HCT116 (cell line): ENCODE measurements around the gene NPLOC4. TPM values are rescaled to one million over a fixed set of nuclear protein-coding genes. Genes with fewer than 3 reads are reported as not detected.

ENCODE experiments used
- ATAC-seq: fragments of 200-7000 bp; cut with Tn5 transposase; 2 replicates; pipeline ENCODE4 v1.9.1; 2020; ENCODE audit warnings: mild to moderate bottlenecking, moderate library complexity
- BruUV-seq: library from RNA; stranded (reverse); fragments of 400-500 nt; replicated peaks from 2 replicates; lab custom pipeline; 2021; lab: Mats Ljungman, UMichigan
- CTCF ChIA-PET: fragments of 300-600 bp; sonication (Branson Sonifier 250); formaldehyde crosslinking; loops from one replicate; lab custom pipeline; 2021; ENCODE audit warnings: antibody characterized with exemption; lab: Charles Lee
- POLR2A ChIA-PET: fragments of 300-600, 350-600 bp; sonication (Branson Sonifier 250); formaldehyde crosslinking; loops from one replicate; lab custom pipeline; 2021; ENCODE audit warnings: antibody characterized with exemption; lab: Charles Lee
- RAD21 ChIA-PET, 2 experiments: fragments of 300-600 bp; sonication (Branson Sonifier 250); formaldehyde crosslinking; loops; one replicate each; lab custom pipeline; 2023; ENCODE audit warnings: low total read pairs in 2 of 2; ENCODE audit not compliant: uncharacterized antibody in 2 of 2, unreplicated experiment in 2 of 2, low non-redundant PET in 1 of 2; lab: Charles Lee
- DNase-seq: peaks from one replicate; pipeline ENCODE4 v3.0.0-alpha.2; 2010; ENCODE audit warnings: low read depth, low spot score
- H2AFZ ChIP-seq: fragments of 200-600 bp; shearing (Covaris generic), sonication (generic); 2 replicates; pipeline ENCODE4 v1.6.1; 2017; ENCODE audit warnings: low read depth, mixed run types, mixed read lengths, antibody characterized with exemption, low read length; ENCODE audit not compliant: poor library complexity, severe bottlenecking
- H3K27ac ChIP-seq: 2 replicates; pipeline ENCODE4 v1.5.1; 2012; ENCODE audit warnings: low read depth, low read length
- H3K27me3 ChIP-seq: fragments of 200-600 bp; sonication (generic); 2 replicates; pipeline ENCODE4 v1.6.1; 2016; ENCODE audit warnings: mixed run types, low read length, mixed read lengths; ENCODE audit not compliant: insufficient read depth
- H3K36me3 ChIP-seq, 2 experiments: fragments of 200-500 bp in 1 of 2; fragments of 200-600 bp in 1 of 2; sonication (Bioruptor generic) in 1 of 2; sonication (generic) in 1 of 2; 2 replicates each; pipeline versions ENCODE4 v1.5.1 to v1.6.1; 2014 to 2016; ENCODE audit warnings: low read length in 2 of 2, inconsistent platforms in 1 of 2, mixed read lengths in 1 of 2, mixed run types in 1 of 2; ENCODE audit not compliant: insufficient read depth in 2 of 2, control insufficient read depth in 1 of 2
- H3K4me1 ChIP-seq, 2 experiments: fragments of 200-600 bp in 1 of 2; sonication (generic) in 1 of 2; 2 replicates each; pipeline versions ENCODE4 v1.5.1 to v1.6.1; 2012 to 2017; ENCODE audit warnings: low read length in 2 of 2, inconsistent platforms in 1 of 2, mild to moderate bottlenecking in 1 of 2, mixed read lengths in 1 of 2, mixed run types in 1 of 2, moderate library complexity in 1 of 2; ENCODE audit not compliant: insufficient read depth in 2 of 2, control insufficient read depth in 1 of 2
- H3K4me2 ChIP-seq: fragments of 200-600 bp; sonication (generic); 2 replicates; pipeline ENCODE4 v1.6.1; 2017; ENCODE audit warnings: mixed run types, low read length, mixed read lengths
- H3K4me3 ChIP-seq, 2 experiments: fragments of 200-600 bp in 1 of 2; sonication (generic) in 1 of 2; replicated peaks in 1 of 2; 2 replicates each; pipeline ENCODE4 v1.5.1; 2011 to 2016; ENCODE audit warnings: low read length in 2 of 2, control low read depth in 1 of 2, low read depth in 1 of 2, mild to moderate bottlenecking in 1 of 2, mixed read lengths in 1 of 2, mixed run types in 1 of 2
- H3K79me2 ChIP-seq: fragments of 200-600 bp; sonication (generic); 2 replicates; pipeline ENCODE4 v1.6.1; 2017; ENCODE audit warnings: mild to moderate bottlenecking, mixed run types, low read length, moderate library complexity, mixed read lengths; ENCODE audit not compliant: insufficient read depth
- H3K9ac ChIP-seq: fragments of 200-600 bp; sonication (generic); 2 replicates; pipeline ENCODE4 v1.6.1; 2016; ENCODE audit warnings: low read length, mixed read lengths
- H3K9me2 ChIP-seq: fragments of 200-600 bp; sonication (generic), shearing (Covaris generic); 2 replicates; pipeline ENCODE4 v1.6.1; 2017; ENCODE audit warnings: mixed run types, mild to moderate bottlenecking, moderate library complexity; ENCODE audit not compliant: insufficient read depth
- H3K9me3 ChIP-seq, 2 experiments: fragments of 200-500 bp in 1 of 2; fragments of 200-600 bp in 1 of 2; sonication (Bioruptor generic) in 1 of 2; sonication (generic) in 1 of 2; 2 replicates each; pipeline ENCODE4 v1.6.1; 2014 to 2017; ENCODE audit warnings: low read length in 2 of 2, mixed read lengths in 2 of 2, inconsistent platforms in 1 of 2, low read depth in 1 of 2, mild to moderate bottlenecking in 1 of 2, mixed run types in 1 of 2, moderate library complexity in 1 of 2; ENCODE audit not compliant: control insufficient read depth in 1 of 2, insufficient read depth in 1 of 2
- H4K20me1 ChIP-seq: fragments of 200-600 bp; sonication (generic), shearing (Covaris generic); 2 replicates; pipeline ENCODE4 v1.6.1; 2017; ENCODE audit warnings: mixed run types, mild to moderate bottlenecking, moderate library complexity; ENCODE audit not compliant: insufficient read depth
- EZH2phosphoT487 ChIP-seq: fragments of 200-600 bp; IDR thresholded peaks from 2 replicates; pipeline ENCODE4 v1.6.1; 2018; ENCODE audit warnings: antibody characterized with exemption, borderline replicate concordance
- POLR2A ChIP-seq: IDR thresholded peaks from 2 replicates; pipeline ENCODE4 v1.7.0; 2011; ENCODE audit warnings: borderline replicate concordance; ENCODE audit not compliant: insufficient read depth, insufficient read length; ENCODE audit errors: extremely low read depth
- SP1 ChIP-seq: IDR thresholded peaks from 2 replicates; pipeline ENCODE4 v1.6.1; 2012; ENCODE audit warnings: low read depth
- SRF ChIP-seq: IDR thresholded peaks from 2 replicates; pipeline ENCODE4 v1.6.1; 2012; ENCODE audit warnings: low read depth
- ZNF274 ChIP-seq: fragments of 200-500 bp; sonication (Bioruptor generic); IDR thresholded peaks from 2 replicates; pipeline ENCODE4 v1.6.1; 2014; ENCODE audit warnings: mild to moderate bottlenecking, low read depth, low read length, inconsistent platforms
- intact Hi-C: fragments of 100-400 bp; cut with micrococcal nuclease; formaldehyde crosslinking; loops from 2 replicates; pipeline ENCODE4 v1.10.0; 2022
- total RNA-seq: library from RNA; stranded (reverse); gene quantifications from one replicate; pipeline ENCODE4 v1.2.1, GENCODE V29; 2021; ENCODE audit not compliant: unreplicated experiment
- TF ChIP-seq, protein P1 (sequence below), 3 experiments: fragments of 200-600 bp in 1 of 3; sonication (generic) in 1 of 3; IDR thresholded peaks in 2 of 3; conservative IDR thresholded peaks in 1 of 3; 2 replicates each; pipeline ENCODE4 v1.5.1; 2012 to 2017; ENCODE audit warnings: low read depth in 2 of 3, low read length in 2 of 3, antibody characterized with exemption in 1 of 3, borderline replicate concordance in 1 of 3, control low read depth in 1 of 3, mild to moderate bottlenecking in 1 of 3, mixed read lengths in 1 of 3, mixed run types in 1 of 3, moderate library complexity in 1 of 3; ENCODE audit not compliant: insufficient read depth in 1 of 3
- TF ChIP-seq, protein P2 (sequence below): IDR thresholded peaks from 2 replicates; pipeline ENCODE4 v1.6.1; 2012; ENCODE audit warnings: low read depth

The NPLOC4 gene
- total RNA-seq, 1 experiment from 2014 or later, result 137 TPM

DNA sequence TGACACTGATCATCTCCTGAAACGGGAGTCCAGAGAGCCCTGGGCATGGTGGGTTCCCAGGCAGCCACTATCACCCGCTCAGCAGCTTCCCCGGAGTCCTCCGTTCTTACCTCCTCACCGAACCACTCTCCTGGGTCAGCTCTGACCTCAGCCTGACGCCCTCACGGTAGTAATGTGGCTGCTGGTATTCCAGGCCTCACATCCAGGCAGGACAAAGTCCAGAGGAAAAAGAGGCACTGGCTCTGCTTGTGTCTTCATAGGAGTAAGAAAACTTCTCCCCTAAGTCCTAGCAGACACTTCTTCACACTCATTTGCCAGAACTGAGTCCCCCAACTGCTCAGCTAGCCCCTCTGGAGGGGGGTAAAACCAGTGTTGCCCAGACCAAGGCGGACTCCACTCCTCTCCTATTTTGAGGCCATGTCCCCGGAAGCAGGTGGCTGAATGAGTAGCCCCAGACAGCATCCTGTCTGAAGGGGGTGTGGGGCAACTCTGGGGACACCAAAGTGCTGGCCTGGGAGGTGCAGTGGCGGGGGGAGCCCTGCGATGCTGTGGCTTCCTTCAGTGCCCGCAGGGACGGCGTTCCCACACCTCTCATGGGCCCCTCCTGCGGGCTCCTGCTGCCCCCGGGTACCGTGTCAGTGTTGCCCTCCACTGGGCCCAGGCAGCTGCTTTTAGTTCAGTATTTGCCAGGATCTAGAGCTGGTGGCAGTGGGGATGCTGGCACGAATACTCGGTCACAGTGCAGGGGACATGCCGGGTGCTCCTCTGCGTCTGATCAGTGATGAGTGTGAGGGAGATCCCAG lies 103.4 kb downstream of the NPLOC4 start:
- no peak overlapping the region for H3K9ac ChIP-seq
- DNase-seq (no peak), ATAC-seq (no peak)
- no TSS peak for BruUV-seq
- H3K9me2 ChIP-seq, result no peaks in the 10 kb centered on the region
- peaks cover 0 to 7% of the 10 kb centered on the region in 2 experiments; a peak in 1 of 4 replicates for H3K9me3 ChIP-seq
- ChIA-PET RAD21 (no interaction called here), CTCF (no interaction called here), POLR2A (interaction anchor here (0.9 kb wide), 1 partner anchor 25 kb away, joined by 5 read pairs; no protein-coding TSS in a partner anchor)
- no peaks in the 10 kb centered on the region for H3K36me3 ChIP-seq
- TF ChIP-seq EZH2phosphoT487, result no peak
- TF ChIP-seq, protein P1, sequence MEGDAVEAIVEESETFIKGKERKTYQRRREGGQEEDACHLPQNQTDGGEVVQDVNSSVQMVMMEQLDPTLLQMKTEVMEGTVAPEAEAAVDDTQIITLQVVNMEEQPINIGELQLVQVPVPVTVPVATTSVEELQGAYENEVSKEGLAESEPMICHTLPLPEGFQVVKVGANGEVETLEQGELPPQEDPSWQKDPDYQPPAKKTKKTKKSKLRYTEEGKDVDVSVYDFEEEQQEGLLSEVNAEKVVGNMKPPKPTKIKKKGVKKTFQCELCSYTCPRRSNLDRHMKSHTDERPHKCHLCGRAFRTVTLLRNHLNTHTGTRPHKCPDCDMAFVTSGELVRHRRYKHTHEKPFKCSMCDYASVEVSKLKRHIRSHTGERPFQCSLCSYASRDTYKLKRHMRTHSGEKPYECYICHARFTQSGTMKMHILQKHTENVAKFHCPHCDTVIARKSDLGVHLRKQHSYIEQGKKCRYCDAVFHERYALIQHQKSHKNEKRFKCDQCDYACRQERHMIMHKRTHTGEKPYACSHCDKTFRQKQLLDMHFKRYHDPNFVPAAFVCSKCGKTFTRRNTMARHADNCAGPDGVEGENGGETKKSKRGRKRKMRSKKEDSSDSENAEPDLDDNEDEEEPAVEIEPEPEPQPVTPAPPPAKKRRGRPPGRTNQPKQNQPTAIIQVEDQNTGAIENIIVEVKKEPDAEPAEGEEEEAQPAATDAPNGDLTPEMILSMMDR (IDR thresholded peaks at IDR 0.05 in 2 of 3, conservative IDR thresholded peaks at IDR 0.05 in 1 of 3; ENCODE audit: borderline replicate concordance in 1 of 3, insufficient read depth in 1 of 3, low read depth in 2 of 3, low read length in 2 of 3), result no peak
- TF ChIP-seq SP1, result no peak
- TF ChIP-seq, protein P2, sequence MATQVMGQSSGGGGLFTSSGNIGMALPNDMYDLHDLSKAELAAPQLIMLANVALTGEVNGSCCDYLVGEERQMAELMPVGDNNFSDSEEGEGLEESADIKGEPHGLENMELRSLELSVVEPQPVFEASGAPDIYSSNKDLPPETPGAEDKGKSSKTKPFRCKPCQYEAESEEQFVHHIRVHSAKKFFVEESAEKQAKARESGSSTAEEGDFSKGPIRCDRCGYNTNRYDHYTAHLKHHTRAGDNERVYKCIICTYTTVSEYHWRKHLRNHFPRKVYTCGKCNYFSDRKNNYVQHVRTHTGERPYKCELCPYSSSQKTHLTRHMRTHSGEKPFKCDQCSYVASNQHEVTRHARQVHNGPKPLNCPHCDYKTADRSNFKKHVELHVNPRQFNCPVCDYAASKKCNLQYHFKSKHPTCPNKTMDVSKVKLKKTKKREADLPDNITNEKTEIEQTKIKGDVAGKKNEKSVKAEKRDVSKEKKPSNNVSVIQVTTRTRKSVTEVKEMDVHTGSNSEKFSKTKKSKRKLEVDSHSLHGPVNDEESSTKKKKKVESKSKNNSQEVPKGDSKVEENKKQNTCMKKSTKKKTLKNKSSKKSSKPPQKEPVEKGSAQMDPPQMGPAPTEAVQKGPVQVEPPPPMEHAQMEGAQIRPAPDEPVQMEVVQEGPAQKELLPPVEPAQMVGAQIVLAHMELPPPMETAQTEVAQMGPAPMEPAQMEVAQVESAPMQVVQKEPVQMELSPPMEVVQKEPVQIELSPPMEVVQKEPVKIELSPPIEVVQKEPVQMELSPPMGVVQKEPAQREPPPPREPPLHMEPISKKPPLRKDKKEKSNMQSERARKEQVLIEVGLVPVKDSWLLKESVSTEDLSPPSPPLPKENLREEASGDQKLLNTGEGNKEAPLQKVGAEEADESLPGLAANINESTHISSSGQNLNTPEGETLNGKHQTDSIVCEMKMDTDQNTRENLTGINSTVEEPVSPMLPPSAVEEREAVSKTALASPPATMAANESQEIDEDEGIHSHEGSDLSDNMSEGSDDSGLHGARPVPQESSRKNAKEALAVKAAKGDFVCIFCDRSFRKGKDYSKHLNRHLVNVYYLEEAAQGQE, result no peak
- no peak for TF ChIP-seq POLR2A
- TF ChIP-seq SRF, result no peak
- no peak for TF ChIP-seq ZNF274
- intact Hi-C loops, result no loop called here
- no peaks in the 10 kb centered on the region for H4K20me1 ChIP-seq
- H3K4me3 ChIP-seq, result no peak overlapping the region
- peaks cover 3 to 16% of the 10 kb centered on the region in 2 experiments; a peak in 3 of 4 replicates for H3K4me1 ChIP-seq
- no peak overlapping the region for H3K4me2 ChIP-seq
- H3K79me2 ChIP-seq, result no peaks in the 10 kb centered on the region
- H3K27ac ChIP-seq, result no peak overlapping the region
- no peaks in the 10 kb centered on the region for H3K27me3 ChIP-seq
- H2AFZ ChIP-seq, result no peak overlapping the region
